K562 (cell line): ENCODE data around the gene PMF1. TPM values are rescaled to one million over a fixed set of nuclear protein-coding genes. Genes with fewer than 3 reads are reported as not detected.

Experiments
- ATAC-seq: fragments of 200-7000 bp; cut with Tn5 transposase; 3 replicates; pipeline ENCODE4 v1.9.1; 2020; ENCODE audit warnings: moderate library complexity
- BruUV-seq: library from RNA; stranded (reverse); fragments of 400-500 nt; replicated peaks from 2 replicates; lab custom pipeline; 2021; lab: Mats Ljungman, UMichigan
- CTCF ChIA-PET: fragments of 300-600 bp; formaldehyde crosslinking; extraction: SDS; loops from one replicate; lab custom pipeline; 2021; ENCODE audit warnings: low intra/inter-chr PET ratio; lab: Yijun Ruan, JAX
- POLR2A ChIA-PET: fragments of 300-600, 350-650 bp; sonication (Branson Sonifier 250); formaldehyde crosslinking; extraction: SDS; loops from one replicate; lab custom pipeline; 2021; ENCODE audit warnings: antibody characterized with exemption, inconsistent platforms; lab: Yijun Ruan, JAX
- DNase-seq, 4 experiments: peaks; one replicate each; pipeline versions ENCODE4 v3.0.0 to v3.0.0-alpha.2; 2011 to 2018; ENCODE audit warnings: low spot score in 3 of 4, mixed read lengths in 3 of 4; ENCODE audit errors: extremely low read depth in 1 of 4
- FAIRE-seq: peaks from 2 replicates; lab custom pipeline; 2011; peaks lifted over from hg19 to GRCh38; lab: Jason Lieb, UNC
- H2AFZ ChIP-seq: 2 replicates; pipeline ENCODE4 v1.6.0; 2011; ENCODE audit warnings: low read depth, low read length, control low read depth, inconsistent platforms
- H3K27ac ChIP-seq: fragments of 200-600 bp; 3 replicates; pipeline ENCODE4 v1.8.0; 2011; ENCODE audit warnings: low read depth, mild to moderate bottlenecking, control low read depth, inconsistent platforms, low read length, moderate library complexity, mixed read lengths; ENCODE audit errors: extremely low read depth
- H3K27me3 ChIP-seq, 2 experiments: fragments of 300-600 bp in 1 of 2; 2 replicates in 1 of 2; 3 replicates in 1 of 2; pipeline versions ENCODE4 v1.6.0 to v1.8.0; 2011; ENCODE audit warnings: inconsistent platforms in 2 of 2, low read length in 2 of 2, mild to moderate bottlenecking in 1 of 2, mixed read lengths in 1 of 2, moderate library complexity in 1 of 2; ENCODE audit not compliant: control insufficient read depth in 2 of 2, insufficient read depth in 2 of 2
- H3K36me3 ChIP-seq: fragments of 300-600 bp; 3 replicates; pipeline ENCODE4 v1.8.0; 2011; ENCODE audit warnings: mild to moderate bottlenecking, low read length, inconsistent platforms; ENCODE audit not compliant: control insufficient read depth, insufficient read depth
- H3K4me1 ChIP-seq, 2 experiments: fragments of 200-600 bp in 1 of 2; replicated peaks in 1 of 2; 2 replicates in 1 of 2; 3 replicates in 1 of 2; pipeline versions ENCODE4 v1.5.1 to v1.8.0; 2011; ENCODE audit warnings: inconsistent platforms in 2 of 2, low read length in 2 of 2, mild to moderate bottlenecking in 1 of 2, mixed read lengths in 1 of 2, moderate library complexity in 1 of 2; ENCODE audit not compliant: control insufficient read depth in 2 of 2, insufficient read depth in 2 of 2
- H3K4me2 ChIP-seq: 2 replicates; pipeline ENCODE4 v1.6.1; 2011; ENCODE audit warnings: low read length, control low read depth, inconsistent platforms, mixed read lengths; ENCODE audit not compliant: insufficient read depth
- H3K4me3 ChIP-seq: fragments of 200-600 bp; sonication (generic), shearing (Covaris generic); 2 replicates; pipeline ENCODE4 v1.5.1; 2016; ENCODE audit warnings: control low read depth, inconsistent platforms
- H3K79me2 ChIP-seq: fragments of 200-600 bp; 3 replicates; pipeline ENCODE4 v1.8.0; 2011; ENCODE audit warnings: low read length, inconsistent platforms; ENCODE audit not compliant: control insufficient read depth, insufficient read depth
- H3K9ac ChIP-seq, 2 experiments: 2 replicates each; pipeline versions ENCODE4 v1.6.0 to v1.6.1; 2011; ENCODE audit warnings: low read depth in 2 of 2, low read length in 2 of 2, control low read depth in 1 of 2, inconsistent platforms in 1 of 2, mild to moderate bottlenecking in 1 of 2, mixed read lengths in 1 of 2; ENCODE audit not compliant: insufficient read depth in 1 of 2
- H3K9me1 ChIP-seq: one replicate; pipeline ENCODE4 v1.6.0; 2011; ENCODE audit warnings: inconsistent platforms, mild to moderate bottlenecking, low read length, moderate library complexity; ENCODE audit not compliant: control insufficient read depth, insufficient read depth
- H3K9me3 ChIP-seq: replicated peaks from 2 replicates; pipeline ENCODE4 v1.5.1; 2011; ENCODE audit warnings: low read depth, low read length, inconsistent platforms; ENCODE audit not compliant: control insufficient read depth, insufficient read depth
- H4K20me1 ChIP-seq: replicated peaks from 2 replicates; pipeline ENCODE4 v1.6.1; 2011; ENCODE audit warnings: low read length, inconsistent platforms, mixed read lengths; ENCODE audit not compliant: control insufficient read depth, insufficient read depth
- CBX8 ChIP-seq: fragments of 200-600 bp; sonication (generic); IDR thresholded peaks from 2 replicates; pipeline ENCODE4 v1.6.1; 2012; ENCODE audit warnings: borderline replicate concordance, mixed run types, low read depth, mild to moderate bottlenecking, moderate library complexity, mixed read lengths, low read length, control low read depth, inconsistent platforms; ENCODE audit not compliant: poor library complexity, severe bottlenecking; ENCODE audit errors: extremely low read depth
- ETV1 ChIP-seq: fragments of 450-650 bp; conservative IDR thresholded peaks from 2 replicates; pipeline ENCODE4 v1.6.1; 2016; ENCODE audit warnings: missing genetic modification characterization, control low read depth, low read depth, missing compliant biosample characterization
- ETV5 ChIP-seq: sonication (generic); formaldehyde crosslinking; IDR thresholded peaks from 2 replicates; pipeline ENCODE4 v1.4.0; 2020; ENCODE audit warnings: low read depth, mild to moderate bottlenecking, missing genetic modification reagents
- FOXJ3 ChIP-seq: sonication (generic); formaldehyde crosslinking; IDR thresholded peaks from 2 replicates; pipeline ENCODE4 v1.4.0; 2020; ENCODE audit warnings: mild to moderate bottlenecking, missing genetic modification reagents
- GTF2E2 ChIP-seq: fragments of 200-800 bp; sonication (Bioruptor generic); IDR thresholded peaks from 2 replicates; pipeline ENCODE4 v1.6.1; 2016; ENCODE audit warnings: missing genetic modification characterization, missing compliant biosample characterization
- KDM4B ChIP-seq, 2 experiments: fragments of 450-650 bp in 1 of 2; sonication (generic) in 1 of 2; IDR thresholded peaks; 2 replicates each; pipeline ENCODE4 v1.6.1; 2016 to 2017; ENCODE audit warnings: borderline replicate concordance in 2 of 2, antibody characterized with exemption in 1 of 2, low read depth in 1 of 2, mild to moderate bottlenecking in 1 of 2
- KDM5B ChIP-seq: fragments of 200-600 bp; sonication (generic); IDR thresholded peaks from 2 replicates; pipeline ENCODE4 v1.6.1; 2012; ENCODE audit warnings: low read depth, mild to moderate bottlenecking, moderate library complexity, low read length, control low read depth, inconsistent platforms; ENCODE audit not compliant: insufficient replicate concordance
- POLR2A ChIP-seq: fragments of 450-650 bp; conservative IDR thresholded peaks from 2 replicates; pipeline ENCODE4 v1.6.1; 2016
- RFX5 ChIP-seq: IDR thresholded peaks from 2 replicates; pipeline ENCODE4 v1.6.1; 2011; ENCODE audit warnings: low read depth, mild to moderate bottlenecking, improper control_type of control experiment, low read length
- TCFL5 ChIP-seq: fragments of 250-450 bp; sonication (Bioruptor Pico); conservative IDR thresholded peaks from 2 replicates; pipeline ENCODE4 v1.6.1; 2021; ENCODE audit warnings: mild to moderate bottlenecking, moderate library complexity, matching md5 sums
- ZNF384 ChIP-seq: IDR thresholded peaks from 2 replicates; pipeline ENCODE4 v1.6.1; 2012; ENCODE audit warnings: low read depth, low read length, improper control_type of control experiment
- WGBS: fragments of 100-300 bp; shearing (Covaris generic); methylation state at CpG from one replicate; pipeline ENCODE4 v1.1.6; 2016; ENCODE audit warnings: low coverage, mixed read lengths; ENCODE audit not compliant: insufficient coverage; ENCODE audit errors: missing lambda C conversion rate; 5-methylcytosine and 5-hydroxymethylcytosine counted together
- in situ Hi-C: fragments of 300-500 bp; cut with MboI; formaldehyde crosslinking; loops from 4 replicates; pipeline ENCODE4 v1.15.0; 2018; ENCODE audit warnings: inconsistent platforms, mixed read lengths
- intact Hi-C: fragments of 100-400 bp; cut with micrococcal nuclease; formaldehyde crosslinking; loops from 2 replicates; pipeline ENCODE4 v1.14.2; 2022
- polyA plus RNA-seq, 8 experiments: library from polyadenylated mRNA; depleted of rRNA in 4 of 8; stranded (reverse) in 5 of 8; unstranded in 3 of 8; fragments of >200 nt; fragmentation: Nextera tagmentation in 2 of 8; fragmentation: Illumina TruSeq in 1 of 8; extraction: Ambion mirVana in 2 of 8; extraction: Trizol in 1 of 8; gene quantifications; 2 replicates each; pipeline versions ENCODE4 v1.2.1 to v1.2.3, GENCODE V29; 2011 to 2014; ENCODE audit warnings: inconsistent platforms in 1 of 8, missing spikeins in 1 of 8
- total RNA-seq, 7 experiments: library from RNA; depleted of rRNA in 6 of 7; stranded (reverse); fragments of >200 nt in 6 of 7; fragmentation: Illumina TruSeq in 2 of 7; extraction: Trizol in 2 of 7; gene quantifications; 2 replicates each; pipeline versions ENCODE4 v1.2.1 to v1.2.3, GENCODE V29; 2011 to 2021; ENCODE audit warnings: low replicate concordance in 1 of 7
- TF ChIP-seq, protein P1 (sequence below): sonication (generic); formaldehyde crosslinking; IDR thresholded peaks from 2 replicates; pipeline ENCODE4 v1.8.0; 2022; ENCODE audit warnings: mild to moderate bottlenecking, missing genetic modification reagents

The PMF1 gene
- total and polyA plus RNA-seq, 9 of the 15 experiments (the other 6 are each of a cell fraction or from before 2014, with no cell fraction given) = 9.4 to 92.9 (median 71.0) TPM

DNA sequence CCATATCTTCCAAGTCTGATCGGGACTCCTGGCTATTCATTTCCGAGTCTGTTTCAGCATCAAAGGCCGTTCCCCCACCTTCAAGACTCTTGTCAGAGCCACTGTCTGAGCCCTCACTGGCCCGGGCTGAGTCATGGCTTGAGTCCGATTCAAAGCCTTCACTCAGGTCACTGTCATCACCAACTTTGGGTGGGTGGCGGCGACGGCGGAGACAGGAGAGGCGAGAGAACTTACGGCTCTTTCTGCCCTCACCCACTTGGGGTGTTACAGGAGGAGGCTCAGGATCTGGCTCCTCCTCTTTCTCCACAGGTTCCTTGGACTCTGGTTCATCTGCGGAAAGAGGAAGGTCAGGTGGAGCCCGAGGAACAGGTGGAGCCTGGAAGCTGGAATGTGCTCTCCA is 53.2 kb downstream of the PMF1 start:
- Histone ChIP-seq H3K36me3 (peaks cover 90% of the 10 kb centered on the region; the same call in 2 of the 3 replicates), H3K27ac (no peak overlapping the region), H3K9me1 (no peaks in the 10 kb centered on the region), H3K9me3 (no peaks in the 10 kb centered on the region), H3K27me3 (no peaks in the 10 kb centered on the region), H3K4me1 (no peaks in the 10 kb centered on the region), H3K4me3 (no peak overlapping the region), H4K20me1 (0 out of 2 replicates have a peak, but pooled peaks cover 5% of the 10 kb centered on the region)
- BruUV-seq = TSS peak; percentile 35
- POLR2A ChIA-PET = no interaction called here
- intact Hi-C loops (no loop called here), in situ Hi-C loops (no loop called here)
- no peak for ATAC-seq
- 92% methylated on average over 5 of the region's 13 CpGs for WGBS
- CTCF ChIA-PET = interaction anchor here (0.6 kb wide), 1 partner anchor 44 kb away, joined by 3 read pairs; no protein-coding TSS in a partner anchor
- TF ChIP-seq TCFL5 (CRISPR knock-in tag) (no peak), KDM5B (no peak), FOXJ3 (CRISPR knock-in tag) (no peak), RFX5 (no peak), POLR2A (no peak), GTF2E2 (tag) (no peak), ETV5 (no peak), KDM4B (IDR thresholded peaks at IDR 0.05; ENCODE audit: borderline replicate concordance in 2 of 2, low read depth in 1 of 2) (no peak), CBX8 (no peak), ZNF384 (no peak), ETV1 (tag) (no peak)
- TF ChIP-seq, protein P1, sequence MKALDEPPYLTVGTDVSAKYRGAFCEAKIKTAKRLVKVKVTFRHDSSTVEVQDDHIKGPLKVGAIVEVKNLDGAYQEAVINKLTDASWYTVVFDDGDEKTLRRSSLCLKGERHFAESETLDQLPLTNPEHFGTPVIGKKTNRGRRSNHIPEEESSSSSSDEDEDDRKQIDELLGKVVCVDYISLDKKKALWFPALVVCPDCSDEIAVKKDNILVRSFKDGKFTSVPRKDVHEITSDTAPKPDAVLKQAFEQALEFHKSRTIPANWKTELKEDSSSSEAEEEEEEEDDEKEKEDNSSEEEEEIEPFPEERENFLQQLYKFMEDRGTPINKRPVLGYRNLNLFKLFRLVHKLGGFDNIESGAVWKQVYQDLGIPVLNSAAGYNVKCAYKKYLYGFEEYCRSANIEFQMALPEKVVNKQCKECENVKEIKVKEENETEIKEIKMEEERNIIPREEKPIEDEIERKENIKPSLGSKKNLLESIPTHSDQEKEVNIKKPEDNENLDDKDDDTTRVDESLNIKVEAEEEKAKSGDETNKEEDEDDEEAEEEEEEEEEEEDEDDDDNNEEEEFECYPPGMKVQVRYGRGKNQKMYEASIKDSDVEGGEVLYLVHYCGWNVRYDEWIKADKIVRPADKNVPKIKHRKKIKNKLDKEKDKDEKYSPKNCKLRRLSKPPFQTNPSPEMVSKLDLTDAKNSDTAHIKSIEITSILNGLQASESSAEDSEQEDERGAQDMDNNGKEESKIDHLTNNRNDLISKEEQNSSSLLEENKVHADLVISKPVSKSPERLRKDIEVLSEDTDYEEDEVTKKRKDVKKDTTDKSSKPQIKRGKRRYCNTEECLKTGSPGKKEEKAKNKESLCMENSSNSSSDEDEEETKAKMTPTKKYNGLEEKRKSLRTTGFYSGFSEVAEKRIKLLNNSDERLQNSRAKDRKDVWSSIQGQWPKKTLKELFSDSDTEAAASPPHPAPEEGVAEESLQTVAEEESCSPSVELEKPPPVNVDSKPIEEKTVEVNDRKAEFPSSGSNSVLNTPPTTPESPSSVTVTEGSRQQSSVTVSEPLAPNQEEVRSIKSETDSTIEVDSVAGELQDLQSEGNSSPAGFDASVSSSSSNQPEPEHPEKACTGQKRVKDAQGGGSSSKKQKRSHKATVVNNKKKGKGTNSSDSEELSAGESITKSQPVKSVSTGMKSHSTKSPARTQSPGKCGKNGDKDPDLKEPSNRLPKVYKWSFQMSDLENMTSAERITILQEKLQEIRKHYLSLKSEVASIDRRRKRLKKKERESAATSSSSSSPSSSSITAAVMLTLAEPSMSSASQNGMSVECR (CRISPR knock-in tag) = no peak
- TF ChIP-seq, all 486 proteins: peak for 0
- no peaks in the 10 kb centered on the region for H3K79me2 ChIP-seq
- DNase-seq (no peak), FAIRE-seq (no peak)
- no peak overlapping the region for H3K4me2 ChIP-seq
- H3K9ac ChIP-seq = no peak overlapping the region
- no peak overlapping the region for H2AFZ ChIP-seq
